Breast epithelium (tissue), 4 donors: ENCODE measurements around the gene HOXA5. TPM values are rescaled to one million over a fixed set of nuclear protein-coding genes. Genes with fewer than 3 reads are reported as not detected.

Source experiments
- DNase-seq, 2 donors: peaks; one replicate each; pipeline ENCODE4 v3.0.0-alpha.2; 2019; ENCODE audit warnings: low spot score in 2 of 2
- H3K27ac ChIP-seq, 2 donors: fragments of 200-600 bp; sonication (generic) in 1 of 2; one replicate each; pipeline ENCODE4 v1.5.1; 2016 to 2019; ENCODE audit warnings: mild to moderate bottlenecking in 1 of 2
- H3K27me3 ChIP-seq, 2 donors: fragments of 200-600 bp; sonication (generic) in 1 of 2; one replicate each; pipeline versions ENCODE4 v1.5.1 to v1.6.0; 2017 to 2019; ENCODE audit warnings: control low read depth in 1 of 2, mild to moderate bottlenecking in 1 of 2
- H3K36me3 ChIP-seq: fragments of 200-600 bp; one replicate; pipeline ENCODE4 v1.5.1; 2019
- H3K4me1 ChIP-seq, 2 donors: fragments of 200-600 bp; sonication (generic); one replicate each; pipeline ENCODE4 v1.5.1; 2016 to 2019; ENCODE audit warnings: control low read depth in 1 of 2
- H3K4me3 ChIP-seq, 3 donors: fragments of 200-600 bp; sonication (generic); 1 replicate in 2 of 3; 2 replicates in 1 of 3; pipeline ENCODE4 v1.5.1; 2016 to 2019; ENCODE audit warnings: mild to moderate bottlenecking in 3 of 3, moderate library complexity in 2 of 3
- H3K9me3 ChIP-seq, 2 donors: fragments of 200-600 bp; sonication (generic) in 1 of 2; one replicate each; pipeline ENCODE4 v1.5.1; 2016 to 2019; ENCODE audit warnings: control low read depth in 1 of 2
- POLR2A ChIP-seq: fragments of 450-650 bp; IDR thresholded peaks from one replicate; pipeline ENCODE4 v1.6.1; 2016; ENCODE audit warnings: antibody characterized with exemption, mild to moderate bottlenecking, moderate library complexity
- POLR2AphosphoS5 ChIP-seq, 3 donors: sonication (generic); formaldehyde crosslinking; IDR thresholded peaks; one replicate each; pipeline ENCODE4 v1.6.1; 2017; ENCODE audit warnings: antibody characterized with exemption in 3 of 3
- intact Hi-C: fragments of 100-400 bp; cut with DNase I; formaldehyde crosslinking; loops from one replicate; pipeline ENCODE4 v1.15.1; 2023; ENCODE audit warnings: low total_unique reads
- total RNA-seq, 3 donors: library from RNA; depleted of rRNA; stranded (reverse); fragments of >200 nt; gene quantifications; one replicate each; pipeline ENCODE4 v1.1.0, GENCODE V29; 2016
- TF ChIP-seq, protein P1 (sequence below), 3 donors: fragments of 450-650 bp; IDR thresholded peaks; one replicate each; pipeline ENCODE4 v1.5.1; 2016 to 2017; ENCODE audit warnings: antibody characterized with exemption in 3 of 3, mild to moderate bottlenecking in 3 of 3, moderate library complexity in 3 of 3

HOXA5 gene
- total RNA-seq, 3 donors from 2014 or later = 11.5 to 48.7 (median 22.6) TPM

- Histone ChIP-seq H3K27me3 (peaks cover 8 to 85% of the 10 kb centered on the region in 2 donors), H3K4me1 (no peaks in the 10 kb centered on the region), H3K27ac (no peak overlapping the region), H3K4me3 (peak overlapping the region in 1 of 3 donors; percentile 15), H3K36me3 (no peaks in the 10 kb centered on the region), H3K9me3 (no peaks in the 10 kb centered on the region)
- intact Hi-C loops = loop anchor here (10.0 kb wide), 1 partner anchor 1323 kb away; no protein-coding TSS in a partner anchor
- no peak for TF ChIP-seq POLR2AphosphoS5 (IDR thresholded peaks at IDR 0.05)
- TF ChIP-seq POLR2A = no peak
- TF ChIP-seq, protein P1, sequence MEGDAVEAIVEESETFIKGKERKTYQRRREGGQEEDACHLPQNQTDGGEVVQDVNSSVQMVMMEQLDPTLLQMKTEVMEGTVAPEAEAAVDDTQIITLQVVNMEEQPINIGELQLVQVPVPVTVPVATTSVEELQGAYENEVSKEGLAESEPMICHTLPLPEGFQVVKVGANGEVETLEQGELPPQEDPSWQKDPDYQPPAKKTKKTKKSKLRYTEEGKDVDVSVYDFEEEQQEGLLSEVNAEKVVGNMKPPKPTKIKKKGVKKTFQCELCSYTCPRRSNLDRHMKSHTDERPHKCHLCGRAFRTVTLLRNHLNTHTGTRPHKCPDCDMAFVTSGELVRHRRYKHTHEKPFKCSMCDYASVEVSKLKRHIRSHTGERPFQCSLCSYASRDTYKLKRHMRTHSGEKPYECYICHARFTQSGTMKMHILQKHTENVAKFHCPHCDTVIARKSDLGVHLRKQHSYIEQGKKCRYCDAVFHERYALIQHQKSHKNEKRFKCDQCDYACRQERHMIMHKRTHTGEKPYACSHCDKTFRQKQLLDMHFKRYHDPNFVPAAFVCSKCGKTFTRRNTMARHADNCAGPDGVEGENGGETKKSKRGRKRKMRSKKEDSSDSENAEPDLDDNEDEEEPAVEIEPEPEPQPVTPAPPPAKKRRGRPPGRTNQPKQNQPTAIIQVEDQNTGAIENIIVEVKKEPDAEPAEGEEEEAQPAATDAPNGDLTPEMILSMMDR (IDR thresholded peaks at IDR 0.05) = no peak
- DNase-seq = no peak
Observed at GRCh38 chr7:27177795-27178320, 34.4 kb upstream of the HOXA5 start.

DNA sequence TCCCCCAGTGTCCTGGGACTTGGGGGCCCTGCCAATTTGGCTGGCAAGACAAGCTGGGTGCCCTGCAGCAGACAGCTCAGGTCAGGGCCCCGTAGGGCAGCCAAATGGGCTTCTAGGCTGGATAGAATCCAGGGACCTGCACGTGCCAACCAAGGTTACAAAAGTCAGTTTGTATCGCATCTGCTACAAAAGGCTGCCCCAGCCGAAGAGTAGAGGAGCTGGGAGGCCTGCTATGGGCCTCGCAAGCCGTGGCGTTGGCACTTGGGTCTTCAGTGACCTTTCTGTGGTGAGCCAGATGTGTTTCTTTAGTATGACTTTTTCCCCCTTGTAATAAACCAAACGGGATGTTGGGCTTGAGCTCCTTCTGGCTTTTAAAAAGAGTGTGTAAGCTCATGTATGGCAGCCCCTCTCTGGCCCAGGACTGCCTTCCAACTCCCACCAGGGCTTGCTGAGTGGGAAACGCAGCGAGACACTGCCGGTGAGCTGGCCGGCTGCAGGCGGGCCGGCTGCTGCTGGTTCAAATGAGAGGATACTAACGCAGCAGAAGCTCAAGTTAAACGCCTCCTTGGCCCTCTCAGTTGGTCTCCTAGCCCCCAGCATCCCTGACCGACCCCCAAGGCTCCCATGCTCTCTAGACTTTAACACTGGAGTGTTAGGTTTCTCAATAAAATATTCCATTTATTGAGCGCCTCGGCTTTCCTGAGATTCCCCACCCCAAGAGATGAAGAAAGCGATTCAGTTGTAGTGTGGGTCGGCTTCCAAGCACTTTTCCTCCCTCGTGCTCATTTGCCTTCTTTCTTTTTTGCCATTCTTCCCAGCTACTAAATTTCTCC, 33.7 kb upstream of the HOXA5 start:
- no peak for DNase-seq
- Histone ChIP-seq H3K36me3 (no peaks in the 10 kb centered on the region), H3K27me3 (peaks cover 8 to 78% of the 10 kb centered on the region in 2 donors), H3K27ac (no peak overlapping the region), H3K4me1 (no peaks in the 10 kb centered on the region), H3K9me3 (no peaks in the 10 kb centered on the region), H3K4me3 (peak overlapping the region in 1 of 3 donors; percentile 15)
- intact Hi-C loops = loop anchor here (10.0 kb wide), 1 partner anchor 1322 kb away; no protein-coding TSS in a partner anchor
- TF ChIP-seq, protein P1 (IDR thresholded peaks at IDR 0.05) = no peak
- TF ChIP-seq POLR2A = no peak
- TF ChIP-seq POLR2AphosphoS5 (IDR thresholded peaks at IDR 0.05) = no peak

DNA sequence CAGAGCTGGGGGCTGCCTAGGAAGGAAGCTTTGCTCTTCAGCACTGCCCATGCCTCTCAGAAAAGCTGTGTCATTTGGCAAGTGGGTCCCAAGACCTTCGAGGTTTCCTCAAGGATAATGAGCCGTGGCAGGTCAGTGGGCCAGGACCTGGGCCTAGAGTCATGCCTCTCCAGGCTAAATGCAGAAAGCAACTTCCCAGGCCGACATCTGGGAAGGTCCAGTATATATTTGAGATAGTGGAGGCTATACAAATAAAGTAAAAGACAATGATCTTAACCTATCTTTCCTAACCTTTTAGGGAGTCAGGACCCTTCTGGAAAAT, 33.0 kb upstream of the HOXA5 start:
- Histone ChIP-seq H3K36me3 (no peaks in the 10 kb centered on the region), H3K4me3 (peak overlapping the region in 1 of 3 donors; percentile 19), H3K9me3 (no peaks in the 10 kb centered on the region), H3K4me1 (no peaks in the 10 kb centered on the region), H3K27ac (no peak overlapping the region), H3K27me3 (peaks cover 3 to 71% of the 10 kb centered on the region in 2 donors)
- no peak for DNase-seq
- intact Hi-C loops = loop anchor here (10.0 kb wide), 1 partner anchor 1322 kb away; no protein-coding TSS in a partner anchor
- no peak for TF ChIP-seq POLR2A
- TF ChIP-seq, protein P1 (IDR thresholded peaks at IDR 0.05) = no peak

DNA sequence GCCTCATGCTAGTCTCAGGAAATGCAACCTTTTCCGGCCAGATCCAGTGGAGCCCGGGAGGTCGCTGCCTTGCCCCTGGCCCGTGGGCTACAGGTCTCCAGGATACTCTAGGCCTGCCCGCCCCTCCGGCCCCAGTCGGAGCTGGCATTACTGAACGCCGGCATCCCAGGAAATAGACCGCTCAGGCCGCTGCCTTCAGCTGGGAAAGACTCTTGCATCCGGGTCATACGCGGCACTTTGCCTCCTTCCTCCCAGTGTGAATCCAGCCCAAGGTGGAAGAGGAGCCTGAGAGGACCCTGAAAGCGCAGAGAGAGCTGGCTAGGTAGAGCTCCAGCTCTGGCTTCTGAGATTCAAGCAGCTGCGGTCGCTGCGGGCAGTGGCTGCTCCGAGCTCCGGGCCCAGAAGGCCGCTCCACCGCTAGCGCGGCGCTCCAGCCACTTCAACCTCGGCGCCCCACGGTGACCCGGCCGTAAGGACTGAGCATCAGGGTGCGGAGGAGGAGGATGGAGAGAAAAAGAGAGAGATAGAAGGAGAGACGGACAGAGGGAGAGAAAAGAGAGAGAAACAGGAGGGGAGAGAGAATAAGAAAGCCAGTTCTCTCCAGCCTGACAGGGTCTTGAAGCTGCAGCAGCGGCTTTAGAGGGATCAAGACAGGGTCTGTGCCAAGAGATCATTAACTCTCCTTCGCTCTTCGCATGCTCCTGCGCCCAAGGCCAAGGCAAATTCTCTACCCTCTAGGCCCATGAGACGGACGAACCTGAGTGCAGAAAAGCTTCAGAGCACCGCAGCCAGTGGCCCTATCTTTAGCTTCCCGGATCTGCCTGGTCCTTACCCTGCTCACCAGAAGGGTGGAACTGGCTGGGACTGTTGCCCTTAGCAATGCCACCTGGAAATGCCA, 32.4 kb upstream of the HOXA5 start:
- H3K27ac ChIP-seq = no peak overlapping the region
- H3K4me1 ChIP-seq = no peaks in the 10 kb centered on the region
- intact Hi-C loops = loop anchor here (10.0 kb wide), 1 partner anchor 1321 kb away; no protein-coding TSS in a partner anchor
- peak in 1 of 2 donors; percentile 49 for DNase-seq
- H3K4me3 ChIP-seq = peak overlapping the region in 1 of 3 donors; percentile 19
- no peaks in the 10 kb centered on the region for H3K36me3 ChIP-seq
- H3K9me3 ChIP-seq = no peaks in the 10 kb centered on the region
- peaks cover 5 to 67% of the 10 kb centered on the region in 2 donors for H3K27me3 ChIP-seq
- TF ChIP-seq POLR2A = no peak
- TF ChIP-seq, protein P1 (IDR thresholded peaks at IDR 0.05) = no peak
- TF ChIP-seq POLR2AphosphoS5 (IDR thresholded peaks at IDR 0.05) = no peak
